ENCODE results near the gene LRRC10B.

LRRC10B gene

GRCh38 chr11:61538636-61538961, 30.1 kb downstream of the LRRC10B start:
- Histone ChIP-seq H3K4me3 (replicated peaks; ENCODE audit: insufficient read depth, low read length) (no peak overlapping the region), H3K27ac (replicated peaks) (no peak overlapping the region), H3K27me3 (ENCODE audit: insufficient read depth, poor library complexity, severe bottlenecking) (peaks cover 7% of the 10 kb centered on the region)
- no peak for DNase-seq (ENCODE audit: low read depth in 1 of 2, low spot score in 1 of 2)
- no peak for TF ChIP-seq GABPA (IDR thresholded peaks at IDR 0.05; ENCODE audit: low read depth)
- no peak for TF ChIP-seq REST (IDR thresholded peaks at IDR 0.05; ENCODE audit: insufficient replicate concordance, low read depth)
- no peak for TF ChIP-seq SPI1 (IDR thresholded peaks at IDR 0.05; ENCODE audit: borderline replicate concordance, low read depth)
- TF ChIP-seq POLR2AphosphoS5 (IDR thresholded peaks at IDR 0.05; ENCODE audit: low read depth) = no peak
- TF ChIP-seq CTCF (IDR thresholded peaks at IDR 0.05; ENCODE audit: insufficient read depth, low read length) = no peak

- peaks cover 7% of the 10 kb centered on the region for H3K27me3 ChIP-seq (ENCODE audit: insufficient read depth, poor library complexity, severe bottlenecking)
- no peak for DNase-seq (ENCODE audit: low read depth in 1 of 2, low spot score in 1 of 2)
- no peak overlapping the region for H3K4me3 ChIP-seq (replicated peaks; ENCODE audit: insufficient read depth, low read length)
- no peak for TF ChIP-seq CTCF (IDR thresholded peaks at IDR 0.05; ENCODE audit: insufficient read depth, low read length)
- TF ChIP-seq GABPA (IDR thresholded peaks at IDR 0.05; ENCODE audit: low read depth) = no peak
- no peak for TF ChIP-seq POLR2AphosphoS5 (IDR thresholded peaks at IDR 0.05; ENCODE audit: low read depth)
- TF ChIP-seq REST (IDR thresholded peaks at IDR 0.05; ENCODE audit: insufficient replicate concordance, low read depth) = no peak
- no peak for TF ChIP-seq SPI1 (IDR thresholded peaks at IDR 0.05; ENCODE audit: borderline replicate concordance, low read depth)
- H3K27ac ChIP-seq (replicated peaks) = no peak overlapping the region
Measured at GRCh38 chr11:61539006-61539405, 30.5 kb downstream of the LRRC10B start.

- TF ChIP-seq CTCF (IDR thresholded peaks at IDR 0.05; ENCODE audit: insufficient read depth, low read length) (no peak), SPI1 (IDR thresholded peaks at IDR 0.05; ENCODE audit: borderline replicate concordance, low read depth) (no peak), GABPA (IDR thresholded peaks at IDR 0.05; ENCODE audit: low read depth) (no peak), POLR2AphosphoS5 (IDR thresholded peaks at IDR 0.05; ENCODE audit: low read depth) (no peak), REST (IDR thresholded peaks at IDR 0.05; ENCODE audit: insufficient replicate concordance, low read depth) (no peak)
- no peak overlapping the region for H3K4me3 ChIP-seq (replicated peaks; ENCODE audit: insufficient read depth, low read length)
- H3K27me3 ChIP-seq (ENCODE audit: insufficient read depth, poor library complexity, severe bottlenecking) = peaks cover 7% of the 10 kb centered on the region
- H3K27ac ChIP-seq (replicated peaks) = no peak overlapping the region
- DNase-seq (ENCODE audit: low read depth in 1 of 2, low spot score in 1 of 2) = no peak
Measured at GRCh38 chr11:61539831-61540357, 31.3 kb downstream of the LRRC10B start.
